ACC112 (cell line): ENCODE results near the gene ALX4.

Experiments
- H2AFZ ChIP-seq: fragments of 200-600 bp; sonication (generic); one replicate; pipeline ENCODE4 v1.6.0; 2017; ENCODE audit warnings: antibody characterized with exemption, low read length; ENCODE audit not compliant: unreplicated experiment
- H3K27ac ChIP-seq: fragments of 200-600 bp; sonication (generic); 2 replicates; pipeline ENCODE4 v1.5.1; 2014; ENCODE audit warnings: low read depth, mild to moderate bottlenecking, antibody characterized with exemption, low read length, moderate library complexity
- H3K27me3 ChIP-seq: fragments of 200-600 bp; sonication (generic); 2 replicates; pipeline ENCODE4 v1.6.1; 2014; ENCODE audit warnings: mild to moderate bottlenecking, antibody characterized with exemption, low read length, moderate library complexity, mixed read lengths; ENCODE audit not compliant: insufficient read depth
- H3K36me3 ChIP-seq: fragments of 200-600 bp; sonication (generic); 2 replicates; pipeline ENCODE4 v1.6.1; 2016; ENCODE audit warnings: mild to moderate bottlenecking, antibody characterized with exemption, low read length, moderate library complexity, mixed read lengths; ENCODE audit not compliant: insufficient read depth
- H3K4me1 ChIP-seq: fragments of 200-600 bp; sonication (generic); one replicate; pipeline ENCODE4 v1.6.1; 2016; ENCODE audit warnings: low read length, mixed read lengths; ENCODE audit not compliant: insufficient read depth, unreplicated experiment, control insufficient read depth
- H3K4me3 ChIP-seq: fragments of 200-600 bp; sonication (generic); 2 replicates; pipeline ENCODE4 v1.5.1; 2014; ENCODE audit warnings: mild to moderate bottlenecking, low read depth, low read length
- H3K79me2 ChIP-seq: fragments of 200-600 bp; sonication (generic); one replicate; pipeline ENCODE4 v1.6.0; 2016; ENCODE audit warnings: low read length; ENCODE audit not compliant: control insufficient read depth, unreplicated experiment, insufficient read depth

ALX4 gene

DNA sequence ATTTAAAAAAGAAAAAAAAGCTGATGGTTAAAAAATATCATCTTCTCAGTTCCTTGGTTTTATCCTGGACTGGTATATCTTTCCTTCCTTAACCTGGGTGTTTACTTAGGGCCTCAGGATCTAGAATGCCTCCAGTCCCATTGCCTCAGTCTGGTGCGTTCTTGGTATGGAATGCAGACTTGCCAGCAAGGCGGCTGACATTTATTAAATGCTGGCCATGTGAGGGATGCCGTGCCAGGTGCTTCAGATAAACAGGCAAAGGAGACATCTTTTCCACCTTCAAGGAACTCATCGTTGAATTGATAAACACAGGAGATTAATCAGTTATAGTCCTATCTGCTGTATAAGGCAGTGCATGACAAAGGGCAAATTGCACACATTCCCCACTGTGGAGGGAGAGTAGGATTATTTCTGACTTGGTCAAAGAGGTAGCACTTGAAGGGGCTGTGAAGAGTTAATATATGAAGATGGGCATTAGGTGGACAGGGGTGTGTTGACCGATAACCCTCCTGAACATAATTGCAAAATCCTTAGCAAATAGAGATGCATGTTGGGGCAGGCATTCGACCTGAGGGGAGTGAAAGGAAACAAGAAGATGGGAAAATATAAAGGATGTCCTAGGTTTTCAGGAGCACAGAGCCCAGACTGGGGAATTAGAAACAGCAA, 54.4 kb downstream of the ALX4 start:
- H2AFZ ChIP-seq = no peak overlapping the region
- H3K36me3 ChIP-seq = peaks cover 17% of the 10 kb centered on the region; the same call in 1 of the 2 replicates
- no peak overlapping the region for H3K4me3 ChIP-seq
- peaks cover 9% of the 10 kb centered on the region for H3K4me1 ChIP-seq
- H3K27ac ChIP-seq = no peak overlapping the region
- no peaks in the 10 kb centered on the region for H3K79me2 ChIP-seq
- H3K27me3 ChIP-seq = no peaks in the 10 kb centered on the region

GRCh38 chr11:44252999-44253602, 56.8 kb downstream of the ALX4 start:
- H3K27ac ChIP-seq = no peak overlapping the region
- no peak overlapping the region for H2AFZ ChIP-seq
- no peaks in the 10 kb centered on the region for H3K27me3 ChIP-seq
- H3K36me3 ChIP-seq = peaks cover 17% of the 10 kb centered on the region; the same call in 1 of the 2 replicates
- no peak overlapping the region for H3K4me3 ChIP-seq
- peaks cover 9% of the 10 kb centered on the region for H3K4me1 ChIP-seq
- no peaks in the 10 kb centered on the region for H3K79me2 ChIP-seq

GRCh38 chr11:44250421-44250820, 59.5 kb downstream of the ALX4 start:
- Histone ChIP-seq H2AFZ (no peak overlapping the region), H3K36me3 (peaks cover 17% of the 10 kb centered on the region; the same call in 1 of the 2 replicates), H3K4me3 (no peak overlapping the region), H3K79me2 (no peaks in the 10 kb centered on the region), H3K27me3 (no peaks in the 10 kb centered on the region), H3K4me1 (peaks cover 15% of the 10 kb centered on the region), H3K27ac (no peak overlapping the region)

DNA sequence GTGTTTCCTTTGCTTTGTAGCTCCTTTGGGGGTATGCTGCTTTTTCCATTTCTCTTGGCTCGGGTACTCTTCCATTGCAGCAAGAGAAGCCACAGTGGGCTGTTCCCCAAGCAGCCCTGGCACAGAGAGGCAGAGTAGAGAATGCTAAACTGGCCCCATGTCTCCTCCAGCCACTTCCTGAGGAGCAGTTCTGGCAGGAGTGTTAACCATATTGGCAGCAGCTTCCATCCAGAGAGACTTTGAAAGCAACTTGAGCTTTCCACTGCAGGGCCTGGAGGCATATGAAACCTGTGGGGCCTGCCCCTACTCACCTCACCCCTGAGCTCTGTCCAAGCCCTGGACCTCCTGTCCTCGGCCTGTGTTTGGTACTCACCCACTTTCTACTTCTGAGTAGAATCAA, 61.8 kb downstream of the ALX4 start:
- peaks cover 20% of the 10 kb centered on the region; the same call in 1 of the 2 replicates for H3K36me3 ChIP-seq

GRCh38 chr11:44247508-44247907, 62.4 kb downstream of the ALX4 start:
- Histone ChIP-seq H3K4me3 (no peak overlapping the region), H3K4me1 (peaks cover 45% of the 10 kb centered on the region)

More for the DNA sequence above, 61.8 kb downstream of the ALX4 start:
- Histone ChIP-seq H3K79me2 (no peaks in the 10 kb centered on the region), H3K27ac (no peak overlapping the region), H3K4me1 (peaks cover 39% of the 10 kb centered on the region), H3K4me3 (no peak overlapping the region), H3K27me3 (no peaks in the 10 kb centered on the region), H2AFZ (no peak overlapping the region)

DNA sequence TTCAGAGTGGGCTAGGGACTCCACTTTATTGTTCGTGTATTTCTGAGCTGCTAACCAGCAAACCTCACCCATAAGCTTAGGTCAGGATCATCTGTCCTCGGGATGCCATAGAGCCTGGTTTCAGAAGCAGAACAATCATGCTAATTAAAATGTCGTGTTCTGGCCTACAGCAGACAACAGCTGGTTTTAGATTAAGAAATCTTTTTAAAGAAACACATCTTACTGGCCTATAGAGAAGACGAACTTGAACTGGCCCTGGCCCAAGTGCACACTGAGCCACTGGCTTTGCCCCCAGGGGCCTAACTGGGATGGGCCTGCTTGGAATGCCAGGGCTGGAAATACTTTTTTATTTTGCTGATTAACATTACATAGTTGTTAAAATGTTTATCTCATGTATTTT, 63.2 kb downstream of the ALX4 start:
- Histone ChIP-seq H3K36me3 (peaks cover 9% of the 10 kb centered on the region; the same call in 1 of the 2 replicates), H3K4me1 (peaks cover 48% of the 10 kb centered on the region), H3K27ac (no peak overlapping the region), H3K27me3 (no peaks in the 10 kb centered on the region), H3K79me2 (no peaks in the 10 kb centered on the region), H2AFZ (no peak overlapping the region), H3K4me3 (no peak overlapping the region)

More at GRCh38 chr11:44247508-44247907, 62.4 kb downstream of the ALX4 start:
- no peak overlapping the region for H3K27ac ChIP-seq
- H3K27me3 ChIP-seq = no peaks in the 10 kb centered on the region
- no peaks in the 10 kb centered on the region for H3K79me2 ChIP-seq
- H3K36me3 ChIP-seq = peaks cover 16% of the 10 kb centered on the region; the same call in 1 of the 2 replicates
- no peak overlapping the region for H2AFZ ChIP-seq

- Histone ChIP-seq H3K4me1 (peaks cover 48% of the 10 kb centered on the region), H2AFZ (no peak overlapping the region), H3K27me3 (no peaks in the 10 kb centered on the region), H3K4me3 (peak overlapping the region; percentile 57; the same call in 1 of the 2 replicates), H3K79me2 (no peaks in the 10 kb centered on the region), H3K27ac (peak overlapping the region; percentile 64), H3K36me3 (peaks cover 2% of the 10 kb centered on the region; the same call in 1 of the 2 replicates)
Measured at GRCh38 chr11:44244639-44245310, 65.2 kb downstream of the ALX4 start.

GRCh38 chr11:44243595-44244343, 66.2 kb downstream of the ALX4 start:
- H3K36me3 ChIP-seq = peaks cover 2% of the 10 kb centered on the region; the same call in 1 of the 2 replicates
- no peaks in the 10 kb centered on the region for H3K27me3 ChIP-seq
- no peak overlapping the region for H2AFZ ChIP-seq
- H3K79me2 ChIP-seq = no peaks in the 10 kb centered on the region
- H3K4me1 ChIP-seq = peaks cover 48% of the 10 kb centered on the region
- peak overlapping the region; percentile 64 for H3K27ac ChIP-seq
- H3K4me3 ChIP-seq = peak overlapping the region; percentile 57; the same call in 1 of the 2 replicates

DNA sequence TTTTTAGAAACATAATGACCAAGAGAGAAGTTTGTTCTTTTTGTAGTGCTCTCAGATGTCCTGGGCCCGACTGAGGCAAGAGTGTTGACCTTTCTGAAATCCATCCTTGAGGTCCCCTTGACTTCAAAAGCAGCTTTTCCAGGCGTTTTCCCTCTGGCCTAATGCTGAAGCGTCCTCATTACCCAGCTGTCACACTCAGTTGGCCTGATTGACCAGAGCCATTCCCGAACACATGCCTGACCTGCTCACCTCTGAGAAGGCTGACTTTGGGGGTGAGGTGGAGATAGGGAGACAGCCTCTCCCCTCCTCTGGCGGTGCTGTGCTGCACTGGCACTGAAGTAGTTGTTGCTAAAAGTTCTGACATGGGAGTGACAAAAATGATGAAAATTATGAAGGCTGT, 66.9 kb downstream of the ALX4 start:
- H3K4me3 ChIP-seq = no peak overlapping the region
- H3K27me3 ChIP-seq = no peaks in the 10 kb centered on the region
- H3K36me3 ChIP-seq = peaks cover 2% of the 10 kb centered on the region; the same call in 1 of the 2 replicates
- H3K27ac ChIP-seq = peak overlapping the region; percentile 8; the same call in 1 of the 2 replicates
- peaks cover 48% of the 10 kb centered on the region for H3K4me1 ChIP-seq
- H2AFZ ChIP-seq = no peak overlapping the region
- H3K79me2 ChIP-seq = no peaks in the 10 kb centered on the region

DNA sequence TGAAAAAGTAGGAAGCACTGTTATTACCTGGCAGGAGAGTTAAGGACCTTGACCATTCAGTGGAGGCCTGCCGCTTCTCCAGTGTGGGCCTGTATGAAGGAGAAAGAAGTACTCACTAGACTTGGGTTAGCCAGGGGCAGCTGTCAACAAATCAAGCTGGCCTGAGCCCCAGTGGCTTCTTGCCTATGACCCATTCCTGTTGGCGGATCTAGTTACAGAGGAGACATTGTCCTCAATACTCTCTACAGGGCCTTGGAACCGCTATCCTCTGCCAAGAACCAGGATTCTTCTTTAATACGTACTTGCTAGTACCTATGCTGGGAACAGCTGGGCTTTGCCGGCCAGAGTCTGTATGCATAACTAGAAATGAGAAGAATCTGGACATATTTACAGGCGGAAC, 68.1 kb downstream of the ALX4 start:
- Histone ChIP-seq H3K27ac (no peak overlapping the region), H3K4me3 (no peak overlapping the region), H3K79me2 (no peaks in the 10 kb centered on the region), H3K36me3 (peaks cover 2% of the 10 kb centered on the region; the same call in 1 of the 2 replicates), H3K27me3 (no peaks in the 10 kb centered on the region), H2AFZ (no peak overlapping the region), H3K4me1 (peaks cover 47% of the 10 kb centered on the region)
